Neural progenitor cell (in vitro differentiated cells): ENCODE measurements around the gene CALU. TPM values are rescaled to one million over a fixed set of nuclear protein-coding genes. Genes with fewer than 3 reads are reported as not detected.

ENCODE experiments used
- DNase-seq: peaks from one replicate; pipeline ENCODE4 v3.0.0-alpha.2; 2016; ENCODE audit warnings: low spot score
- H2AFZ ChIP-seq: fragments of 200-600 bp; sonication (generic); replicated peaks from 2 replicates; pipeline ENCODE4 v1.6.1; 2016; ENCODE audit warnings: antibody characterized with exemption
- H3F3A ChIP-seq: fragments of 200-600 bp; sonication (generic); 2 replicates; pipeline ENCODE4 v1.6.1; 2016; ENCODE audit warnings: antibody characterized with exemption, low read depth
- H3K27ac ChIP-seq: fragments of 200-600 bp; sonication (generic); 2 replicates; pipeline ENCODE4 v1.5.1; 2016; ENCODE audit warnings: mild to moderate bottlenecking
- H3K27me3 ChIP-seq: fragments of 200-600 bp; sonication (generic); 2 replicates; pipeline ENCODE4 v1.6.1; 2016; ENCODE audit warnings: mild to moderate bottlenecking, moderate library complexity
- H3K36me3 ChIP-seq: fragments of 200-600 bp; sonication (generic); 2 replicates; pipeline ENCODE4 v1.5.1; 2016
- H3K4me1 ChIP-seq: fragments of 200-600 bp; sonication (generic); 2 replicates; pipeline ENCODE4 v1.6.1; 2016; ENCODE audit warnings: mixed run types
- H3K4me2 ChIP-seq: fragments of 200-600 bp; sonication (generic); 2 replicates; pipeline ENCODE4 v1.6.1; 2016
- H3K4me3 ChIP-seq: fragments of 200-600 bp; sonication (generic); 2 replicates; pipeline ENCODE4 v1.5.1; 2016
- H3K79me2 ChIP-seq: fragments of 200-600 bp; sonication (generic); 2 replicates; pipeline ENCODE4 v1.6.1; 2016; ENCODE audit warnings: low read depth
- H3K9ac ChIP-seq: fragments of 200-600 bp; sonication (generic); 2 replicates; pipeline ENCODE4 v1.6.1; 2016
- H3K9me3 ChIP-seq: fragments of 200-600 bp; sonication (generic); 2 replicates; pipeline ENCODE4 v1.5.1; 2016; ENCODE audit warnings: low read depth
- H4K20me1 ChIP-seq: fragments of 200-600 bp; sonication (generic); 2 replicates; pipeline ENCODE4 v1.6.1; 2016; ENCODE audit warnings: low read depth
- H3K27ac Mint-ChIP-seq: 3 replicates; pipeline ENCODE4 v1.8.0; 2021; ENCODE audit warnings: mixed read lengths
- H3K27me3 Mint-ChIP-seq: 2 replicates; pipeline ENCODE4 v1.8.0; 2022; ENCODE audit warnings: low read depth, mild to moderate bottlenecking, inconsistent platforms, moderate library complexity, mixed read lengths; ENCODE audit not compliant: insufficient read depth
- H3K36me3 Mint-ChIP-seq: 3 replicates; pipeline ENCODE4 v1.8.0; 2021; ENCODE audit warnings: mixed read lengths
- H3K4me1 Mint-ChIP-seq: 3 replicates; pipeline ENCODE4 v1.8.0; 2021; ENCODE audit warnings: mixed read lengths
- H3K4me3 Mint-ChIP-seq: 3 replicates; pipeline ENCODE4 v1.8.0; 2021; ENCODE audit warnings: mild to moderate bottlenecking, moderate library complexity, mixed read lengths
- H3K9me3 Mint-ChIP-seq: 3 replicates; pipeline ENCODE4 v1.8.0; 2020; ENCODE audit warnings: mixed read lengths
- CTCF ChIP-seq: fragments of 200-600 bp; sonication (generic); IDR thresholded peaks from 2 replicates; pipeline ENCODE4 v1.5.1; 2017; ENCODE audit warnings: antibody characterized with exemption, mild to moderate bottlenecking
- EZH2 ChIP-seq: fragments of 200-600 bp; sonication (generic); IDR thresholded peaks from 2 replicates; pipeline ENCODE4 v1.6.1; 2017; ENCODE audit warnings: antibody characterized with exemption, mild to moderate bottlenecking, moderate library complexity
- EZH2phosphoT487 ChIP-seq: fragments of 200-600 bp; sonication (generic); IDR thresholded peaks from 2 replicates; pipeline ENCODE4 v1.6.1; 2017; ENCODE audit warnings: antibody characterized with exemption
- total RNA-seq: library from RNA; depleted of rRNA; stranded (reverse); fragments of >200 nt; gene quantifications from 2 replicates; pipeline ENCODE4 v1.2.3, GENCODE V29; 2015; ENCODE audit warnings: low replicate concordance

The CALU gene
- total RNA-seq, 1 donor from 2014 or later = 234 TPM

GRCh38 chr7:128757203-128757602, 18.0 kb downstream of the CALU start:
- Mint-ChIP-seq H3K27ac (no peak overlapping the region), H3K9me3 (no peaks in the 10 kb centered on the region), H3K4me1 (no peaks in the 10 kb centered on the region), H3K27me3 (no peaks in the 10 kb centered on the region), H3K4me3 (no peak overlapping the region), H3K36me3 (peaks cover 25% of the 10 kb centered on the region)
- Histone ChIP-seq H3K36me3 (peaks cover 31% of the 10 kb centered on the region), H3K27me3 (no peaks in the 10 kb centered on the region), H2AFZ (no peak overlapping the region), H3K27ac (no peak overlapping the region), H4K20me1 (peaks cover 25% of the 10 kb centered on the region), H3K9me3 (no peaks in the 10 kb centered on the region), H3K4me3 (no peak overlapping the region), H3K79me2 (peaks cover 19% of the 10 kb centered on the region), H3F3A (peaks cover 12% of the 10 kb centered on the region), H3K9ac (no peak overlapping the region), H3K4me2 (no peak overlapping the region), H3K4me1 (no peaks in the 10 kb centered on the region)
- no peak for DNase-seq
- TF ChIP-seq CTCF (no peak), EZH2 (no peak), EZH2phosphoT487 (no peak)

- Histone ChIP-seq H4K20me1 (peaks cover 18% of the 10 kb centered on the region), H3F3A (peaks cover 12% of the 10 kb centered on the region), H3K9ac (no peak overlapping the region), H3K4me1 (no peaks in the 10 kb centered on the region), H3K79me2 (peaks cover 11% of the 10 kb centered on the region), H3K4me3 (no peak overlapping the region), H2AFZ (no peak overlapping the region), H3K27ac (no peak overlapping the region), H3K36me3 (peaks cover 27% of the 10 kb centered on the region), H3K27me3 (no peaks in the 10 kb centered on the region), H3K9me3 (no peaks in the 10 kb centered on the region), H3K4me2 (no peak overlapping the region)
- Mint-ChIP-seq H3K27ac (no peak overlapping the region), H3K4me3 (no peak overlapping the region), H3K27me3 (no peaks in the 10 kb centered on the region), H3K9me3 (no peaks in the 10 kb centered on the region), H3K4me1 (no peaks in the 10 kb centered on the region), H3K36me3 (peaks cover 25% of the 10 kb centered on the region)
- no peak for DNase-seq
- TF ChIP-seq EZH2phosphoT487 (no peak), EZH2 (no peak), CTCF (no peak)
Observed at GRCh38 chr7:128758553-128758952, 19.4 kb downstream of the CALU start.

DNA sequence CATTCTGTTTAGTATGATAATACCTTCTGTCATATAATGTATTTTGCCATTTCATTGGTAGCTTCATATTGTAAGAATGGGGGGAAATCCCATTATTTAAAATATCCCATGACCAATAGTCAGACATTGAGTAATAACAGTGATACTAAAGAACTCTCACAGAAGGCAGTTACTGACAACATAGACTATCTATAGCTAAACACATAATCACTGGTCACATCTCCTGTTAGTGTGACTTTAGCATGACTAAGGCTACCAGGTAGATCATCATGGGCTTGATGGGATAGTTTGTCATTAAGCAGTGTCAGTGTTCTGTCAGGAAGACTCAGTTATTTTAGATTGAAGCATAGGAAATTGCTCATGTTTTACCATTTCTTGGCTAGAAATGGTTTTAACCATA, 20.1 kb downstream of the CALU start:
- Histone ChIP-seq H3K4me3 (no peak overlapping the region), H4K20me1 (peaks cover 18% of the 10 kb centered on the region)
- H3K36me3 Mint-ChIP-seq = peaks cover 22% of the 10 kb centered on the region

GRCh38 chr7:128763541-128763940, 24.4 kb downstream of the CALU start:
- no peaks in the 10 kb centered on the region for H3K9me3 ChIP-seq
- Mint-ChIP-seq H3K27me3 (no peaks in the 10 kb centered on the region), H3K36me3 (peaks cover 28% of the 10 kb centered on the region), H3K9me3 (no peaks in the 10 kb centered on the region), H3K4me3 (no peak overlapping the region), H3K27ac (no peak overlapping the region), H3K4me1 (no peaks in the 10 kb centered on the region)
- H4K20me1 ChIP-seq = peaks cover 6% of the 10 kb centered on the region
- no peak for DNase-seq
- no peaks in the 10 kb centered on the region for H3K27me3 ChIP-seq
- peaks cover 25% of the 10 kb centered on the region for H3K36me3 ChIP-seq
- H3K79me2 ChIP-seq = no peaks in the 10 kb centered on the region
- no peak overlapping the region for H3K9ac ChIP-seq
- no peak overlapping the region for H3K4me2 ChIP-seq
- no peak for TF ChIP-seq EZH2
- TF ChIP-seq CTCF = no peak
- no peak for TF ChIP-seq EZH2phosphoT487
- H2AFZ ChIP-seq = no peak overlapping the region
- no peak overlapping the region for H3K27ac ChIP-seq
- no peak overlapping the region for H3K4me3 ChIP-seq
- no peaks in the 10 kb centered on the region for H3K4me1 ChIP-seq
- H3F3A ChIP-seq = peaks cover 16% of the 10 kb centered on the region

More for the DNA sequence above, 20.1 kb downstream of the CALU start:
- no peaks in the 10 kb centered on the region for H3K4me1 Mint-ChIP-seq
- H3K4me2 ChIP-seq = no peak overlapping the region
- H3K4me3 Mint-ChIP-seq = no peak overlapping the region
- H3K9ac ChIP-seq = no peak overlapping the region
- H3K9me3 ChIP-seq = no peaks in the 10 kb centered on the region
- H3K9me3 Mint-ChIP-seq = no peaks in the 10 kb centered on the region
- H3F3A ChIP-seq = peaks cover 12% of the 10 kb centered on the region
- H3K27ac ChIP-seq = no peak overlapping the region
- no peak overlapping the region for H2AFZ ChIP-seq
- no peak overlapping the region for H3K27ac Mint-ChIP-seq
- no peaks in the 10 kb centered on the region for H3K27me3 Mint-ChIP-seq
- no peaks in the 10 kb centered on the region for H3K27me3 ChIP-seq
- H3K4me1 ChIP-seq = no peaks in the 10 kb centered on the region
- DNase-seq = no peak
- peaks cover 25% of the 10 kb centered on the region for H3K36me3 ChIP-seq
- TF ChIP-seq EZH2phosphoT487 = no peak
- H3K79me2 ChIP-seq = peaks cover 11% of the 10 kb centered on the region
